ENCODE data around the gene SPPL2C. TPM values are rescaled to one million over a fixed set of nuclear protein-coding genes. Genes with fewer than 3 reads are reported as not detected.

SPPL2C gene
- total and polyA plus RNA-seq, 10 of the 15 experiments (the other 5 are each of a cell fraction or from before 2014, with no cell fraction given) = not detected

- TF ChIP-seq PRDM15 (CRISPR knock-in tag; IDR thresholded peaks at IDR 0.05) (no peak), BCL11A (IDR thresholded peaks at IDR 0.05; ENCODE audit: low read depth, low read length) (no peak), NRF1 (conservative IDR thresholded peaks at IDR 0.05; ENCODE audit: low read depth, low read length) (no peak), MTA2 (IDR thresholded peaks at IDR 0.05; ENCODE audit: low read depth) (no peak), JUNB (IDR thresholded peaks at IDR 0.05) (no peak), MLLT1 (IDR thresholded peaks at IDR 0.05) (no peak), ZNF384 (IDR thresholded peaks at IDR 0.05; ENCODE audit: borderline replicate concordance, low read depth, low read length) (no peak), CUX1 (IDR thresholded peaks at IDR 0.05; ENCODE audit: insufficient replicate concordance, low read depth, low read length) (no peak), RAD51 (IDR thresholded peaks at IDR 0.05) (no peak), RCOR1 (conservative IDR thresholded peaks at IDR 0.05; ENCODE audit: low read depth, low read length) (no peak), CREB1 (IDR thresholded peaks at IDR 0.05; ENCODE audit: low read depth) (no peak), ELK1 (IDR thresholded peaks at IDR 0.05; ENCODE audit: low read depth, low read length) (no peak), JUND (IDR thresholded peaks at IDR 0.05; ENCODE audit: low read depth, low read length) (no peak), KDM1A (IDR thresholded peaks at IDR 0.05; ENCODE audit: borderline replicate concordance) (no peak)
These were observed 20.2 kb upstream of the SPPL2C start (continued) for GRCh38 chr17:45824475-45824874.
